GM13977 (cell line): ENCODE measurements around the gene ACOX1.

Source experiments
- DNase-seq: peaks from one replicate; pipeline ENCODE4 v3.0.0; 2012; ENCODE audit warnings: low spot score
- CTCF ChIP-seq: IDR thresholded peaks from 2 replicates; pipeline ENCODE4 v1.5.1; 2012; ENCODE audit warnings: mild to moderate bottlenecking, control low read depth; ENCODE audit not compliant: insufficient read depth; ENCODE audit errors: extremely low read depth, missing control alignments
- in situ Hi-C: fragments of 300-500 bp; cut with MboI; formaldehyde crosslinking; loops from one replicate; pipeline ENCODE4 v1.12.0; 2022; ENCODE audit warnings: low sequenced_read_pairs, low pct_unique_long_range_greater_than_20kb, mixed read lengths, inconsistent platforms; ENCODE audit not compliant: unreplicated experiment

The ACOX1 gene

GRCh38 chr17:75898791-75899190 lies 80.2 kb downstream of the ACOX1 start:
- no peak for DNase-seq
- in situ Hi-C loops = no loop called here
- no peak for TF ChIP-seq CTCF

- in situ Hi-C loops = no loop called here
- no peak for DNase-seq
- no peak for TF ChIP-seq CTCF
Observed at GRCh38 chr17:75898065-75898464, 80.9 kb downstream of the ACOX1 start.

- DNase-seq = no peak
- no peak for TF ChIP-seq CTCF
- in situ Hi-C loops = no loop called here
Observed at GRCh38 chr17:75897160-75898019, 81.6 kb downstream of the ACOX1 start.

- in situ Hi-C loops = no loop called here
- DNase-seq = peak; percentile 96
- TF ChIP-seq CTCF = peak; percentile 68
Observed at GRCh38 chr17:75896415-75897159, 82.4 kb downstream of the ACOX1 start, which contains the start of gene TRIM65. TSS of gene TRIM65 (minus strand) at chr17:75896951. CDS start at chr17:75896937, 14 bp downstream.

GRCh38 chr17:75895370-75896155 lies 83.4 kb downstream of the ACOX1 start:
- DNase-seq = no peak
- TF ChIP-seq CTCF = peak; percentile 17
- in situ Hi-C loops = no loop called here

- no peak for DNase-seq
- no peak for TF ChIP-seq CTCF
Observed at GRCh38 chr17:75894049-75894733, 84.8 kb downstream of the ACOX1 start.

More at GRCh38 chr17:75894049-75894733, 84.8 kb downstream of the ACOX1 start:
- in situ Hi-C loops = no loop called here
